ENCODE measurements around the gene EIF2D. TPM values are rescaled to one million over a fixed set of nuclear protein-coding genes. Genes with fewer than 3 reads are reported as not detected.
A peak's percentile ranks its signal among the peaks of the same experiment; 100 is the strongest.

EIF2D gene
- total RNA-seq, 4 donors from 2014 or later, result 38.4 to 55.8 (median 50.4) TPM

- DNase-seq (ENCODE audit: low spot score) (no peak), ATAC-seq (ENCODE audit: low FRiP score) (peak; percentile 56)
- no peak for TF ChIP-seq CTCF (IDR thresholded peaks at IDR 0.05)
Measured at GRCh38 chr1:206555473-206555935, 56.8 kb downstream of the EIF2D start.

- DNase-seq (ENCODE audit: low spot score), result no peak
- no peak for TF ChIP-seq CTCF (IDR thresholded peaks at IDR 0.05)
Measured at GRCh38 chr1:206554701-206555472, 57.4 kb downstream of the EIF2D start.

GRCh38 chr1:206554211-206554610 lies 58.1 kb downstream of the EIF2D start:
- no peak for TF ChIP-seq CTCF (IDR thresholded peaks at IDR 0.05)
- DNase-seq (ENCODE audit: low spot score) (no peak), ATAC-seq (ENCODE audit: low FRiP score) (no peak)

More at GRCh38 chr1:206554701-206555472, 57.4 kb downstream of the EIF2D start:
- ATAC-seq (ENCODE audit: low FRiP score), result no peak

GRCh38 chr1:206551986-206552326 lies 60.3 kb downstream of the EIF2D start:
- DNase-seq (ENCODE audit: low spot score), result no peak
- TF ChIP-seq CTCF (IDR thresholded peaks at IDR 0.05), result no peak
- ATAC-seq (ENCODE audit: low FRiP score), result no peak

- ATAC-seq (ENCODE audit: low FRiP score) (no peak), DNase-seq (ENCODE audit: low spot score) (no peak)
- TF ChIP-seq CTCF (IDR thresholded peaks at IDR 0.05), result no peak
Measured at GRCh38 chr1:206551296-206551985, 60.8 kb downstream of the EIF2D start.

GRCh38 chr1:206550446-206550845 lies 61.8 kb downstream of the EIF2D start:
- TF ChIP-seq CTCF (IDR thresholded peaks at IDR 0.05), result no peak
- DNase-seq (ENCODE audit: low spot score) (no peak), ATAC-seq (ENCODE audit: low FRiP score) (no peak)

Measured in omental fat pad (tissue), 4 donors.